ENCODE data around the gene ALG2.

ALG2 gene

DNA sequence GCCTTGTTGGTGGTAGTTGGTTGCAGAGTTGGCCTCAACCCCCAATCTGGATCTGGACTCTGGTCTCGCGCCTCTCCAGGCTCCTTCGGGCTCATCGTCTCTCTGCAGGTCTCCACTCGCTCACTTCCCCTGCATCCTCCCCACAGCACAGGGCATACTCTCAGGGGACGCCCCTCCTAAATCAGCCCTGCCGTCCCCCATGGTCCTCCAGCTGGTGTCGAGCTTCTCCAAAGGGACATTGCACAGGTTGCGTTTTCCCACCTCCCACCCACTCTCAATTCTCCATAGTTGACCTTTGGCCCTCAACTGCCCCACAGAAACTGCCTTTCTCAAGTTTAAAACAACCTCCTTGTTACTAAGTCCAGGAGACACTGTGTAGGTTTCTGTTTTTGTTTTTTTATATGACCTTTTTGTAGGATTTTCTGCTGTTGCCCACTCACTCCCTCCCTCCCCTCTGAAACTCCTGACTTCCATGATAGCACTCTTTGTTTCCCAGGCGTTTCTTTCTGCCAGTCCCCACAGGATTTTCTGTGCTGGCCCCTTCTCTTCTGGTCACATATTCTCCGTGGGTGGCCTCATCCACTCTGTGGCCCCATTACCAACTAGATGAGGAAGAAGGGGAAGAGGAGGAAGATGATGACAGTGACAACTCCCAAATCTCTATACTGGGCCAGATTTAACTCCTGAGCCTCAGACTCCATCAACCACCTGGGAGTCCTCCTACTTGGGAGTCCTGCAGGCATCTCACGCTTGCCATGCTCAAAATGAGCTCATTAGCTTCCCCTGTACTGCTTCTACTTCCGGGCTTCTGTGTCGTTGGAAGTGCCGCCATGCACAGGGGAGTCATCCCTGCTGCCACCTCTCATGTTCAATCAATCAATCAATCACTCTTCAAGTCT lies 50.3 kb downstream of the ALG2 start:
- TF ChIP-seq, protein P1, sequence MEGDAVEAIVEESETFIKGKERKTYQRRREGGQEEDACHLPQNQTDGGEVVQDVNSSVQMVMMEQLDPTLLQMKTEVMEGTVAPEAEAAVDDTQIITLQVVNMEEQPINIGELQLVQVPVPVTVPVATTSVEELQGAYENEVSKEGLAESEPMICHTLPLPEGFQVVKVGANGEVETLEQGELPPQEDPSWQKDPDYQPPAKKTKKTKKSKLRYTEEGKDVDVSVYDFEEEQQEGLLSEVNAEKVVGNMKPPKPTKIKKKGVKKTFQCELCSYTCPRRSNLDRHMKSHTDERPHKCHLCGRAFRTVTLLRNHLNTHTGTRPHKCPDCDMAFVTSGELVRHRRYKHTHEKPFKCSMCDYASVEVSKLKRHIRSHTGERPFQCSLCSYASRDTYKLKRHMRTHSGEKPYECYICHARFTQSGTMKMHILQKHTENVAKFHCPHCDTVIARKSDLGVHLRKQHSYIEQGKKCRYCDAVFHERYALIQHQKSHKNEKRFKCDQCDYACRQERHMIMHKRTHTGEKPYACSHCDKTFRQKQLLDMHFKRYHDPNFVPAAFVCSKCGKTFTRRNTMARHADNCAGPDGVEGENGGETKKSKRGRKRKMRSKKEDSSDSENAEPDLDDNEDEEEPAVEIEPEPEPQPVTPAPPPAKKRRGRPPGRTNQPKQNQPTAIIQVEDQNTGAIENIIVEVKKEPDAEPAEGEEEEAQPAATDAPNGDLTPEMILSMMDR (IDR thresholded peaks at IDR 0.05; ENCODE audit: low read depth, low read length) = no peak
- DNase-seq (ENCODE audit: extremely low read depth, low read depth) = no peak

DNA sequence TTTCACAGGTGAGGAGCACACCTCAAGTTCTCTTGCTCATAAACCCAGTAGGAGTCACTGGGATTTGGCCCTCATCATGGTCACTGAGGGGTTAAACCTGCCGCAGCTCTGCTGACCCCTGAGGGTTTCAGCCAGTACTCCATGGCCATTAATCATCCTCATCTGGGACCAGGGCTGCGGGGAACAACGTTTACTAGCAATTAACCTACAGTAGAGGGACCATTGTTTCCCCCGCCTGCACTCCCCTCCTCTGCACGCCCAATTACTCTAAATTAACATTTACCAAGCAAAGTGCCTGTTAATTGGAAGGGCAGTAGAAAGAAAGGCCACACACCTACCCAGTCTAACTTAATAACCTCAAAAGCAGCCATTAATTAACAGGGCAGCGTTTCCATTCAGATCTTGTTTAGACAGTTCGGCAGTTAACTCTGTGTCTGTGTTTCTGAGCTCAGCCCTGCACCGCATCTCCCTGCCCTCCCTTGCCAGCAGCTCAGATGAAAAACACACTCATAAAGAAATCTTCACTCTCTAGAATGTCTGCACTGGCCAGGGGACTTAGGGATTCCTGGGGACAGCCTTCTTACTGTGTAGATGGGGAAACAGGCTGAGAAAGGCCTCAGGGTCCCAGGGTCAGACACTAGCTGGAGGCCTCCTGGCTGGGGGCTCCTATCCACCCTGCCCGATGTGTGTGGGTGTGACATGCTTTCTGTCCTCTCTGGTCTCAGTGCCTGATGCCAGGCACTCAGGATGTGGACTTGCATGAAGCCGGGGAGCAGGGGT lies 51.6 kb downstream of the ALG2 start:
- no peak for DNase-seq (ENCODE audit: extremely low read depth, low read depth)
- TF ChIP-seq, protein P1 (IDR thresholded peaks at IDR 0.05; ENCODE audit: low read depth, low read length) = no peak

DNA sequence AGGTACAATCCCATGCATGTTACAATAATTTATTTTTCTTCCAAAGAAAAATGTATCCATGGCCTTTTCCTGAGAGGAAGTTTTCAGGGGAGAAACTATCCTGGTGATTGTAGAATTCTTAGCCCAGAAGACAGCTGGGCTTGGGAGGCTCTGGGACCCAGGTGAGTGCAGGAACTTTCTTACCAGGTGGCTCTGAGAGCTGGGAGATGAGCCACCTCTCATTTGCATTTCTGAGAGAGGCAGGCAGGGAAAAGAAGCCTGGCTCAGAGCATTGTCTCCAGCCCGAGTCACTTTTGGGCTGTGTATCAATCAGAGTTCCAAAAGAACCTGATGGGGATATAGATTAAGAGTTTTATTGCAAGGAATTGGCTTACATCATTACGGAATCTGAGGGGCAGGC lies 52.7 kb downstream of the ALG2 start:
- DNase-seq (ENCODE audit: extremely low read depth, low read depth) = no peak
- TF ChIP-seq, protein P1 (IDR thresholded peaks at IDR 0.05; ENCODE audit: low read depth, low read length) = no peak

DNA sequence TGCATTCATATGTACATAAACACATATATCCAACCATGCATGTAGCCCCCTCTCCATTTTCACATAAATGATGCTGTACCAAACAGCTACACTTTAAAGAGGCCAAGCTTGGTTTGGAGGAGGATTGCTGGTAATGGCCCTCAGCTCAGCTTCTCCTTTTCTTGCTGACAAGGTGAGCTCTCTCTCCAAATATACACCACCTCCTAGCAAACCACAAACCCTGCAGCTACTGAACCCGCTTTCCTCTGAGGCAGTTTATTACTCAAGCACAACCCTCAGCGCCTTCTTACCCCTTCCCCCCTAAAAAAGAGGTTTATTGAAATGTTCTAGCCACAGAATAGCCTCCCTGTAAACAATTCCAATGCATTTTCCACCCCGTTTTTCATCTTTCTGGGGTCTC lies 54.0 kb downstream of the ALG2 start:
- DNase-seq (ENCODE audit: extremely low read depth, low read depth) = no peak
- TF ChIP-seq, protein P1 (IDR thresholded peaks at IDR 0.05; ENCODE audit: low read depth, low read length) = no peak

DNA sequence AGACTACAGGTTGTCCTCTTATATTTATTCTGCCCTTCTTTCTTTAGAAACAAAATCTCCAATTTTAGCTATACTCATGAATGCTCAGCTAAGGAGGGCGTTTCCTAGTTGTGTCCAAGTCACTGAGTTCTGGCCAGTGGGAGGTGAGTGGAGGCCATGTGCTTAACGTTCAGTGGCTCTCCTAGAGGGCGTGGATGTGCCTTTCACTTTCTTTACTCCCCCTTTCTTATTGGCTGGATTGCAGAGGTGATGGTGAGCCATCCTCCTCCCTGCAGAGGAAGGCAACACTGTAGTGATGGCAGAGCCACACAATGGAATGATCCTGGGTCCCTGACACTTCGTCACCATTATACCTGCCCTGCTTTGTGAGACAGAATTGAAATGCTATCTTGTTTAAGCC lies 54.6 kb downstream of the ALG2 start:
- TF ChIP-seq, protein P1 (IDR thresholded peaks at IDR 0.05; ENCODE audit: low read depth, low read length) = no peak
- DNase-seq (ENCODE audit: extremely low read depth, low read depth) = no peak
